Jurkat, Clone E6-1 (cell line): ENCODE results near the gene C3orf20.
"Not testable (repeated sequence)": the region's sequence is repeated elsewhere in the genome, so short reads cannot be mapped to it uniquely, and the experiment has no call there.

Source experiments
- DNase-seq: peaks from one replicate; pipeline ENCODE4 v3.0.0-alpha.2; 2011; ENCODE audit warnings: low read depth, low spot score
- H3K4me3 ChIP-seq: 2 replicates; pipeline ENCODE4 v1.5.1; 2011; ENCODE audit warnings: mild to moderate bottlenecking, low read length, control low read depth, moderate library complexity

Gene C3orf20

DNA sequence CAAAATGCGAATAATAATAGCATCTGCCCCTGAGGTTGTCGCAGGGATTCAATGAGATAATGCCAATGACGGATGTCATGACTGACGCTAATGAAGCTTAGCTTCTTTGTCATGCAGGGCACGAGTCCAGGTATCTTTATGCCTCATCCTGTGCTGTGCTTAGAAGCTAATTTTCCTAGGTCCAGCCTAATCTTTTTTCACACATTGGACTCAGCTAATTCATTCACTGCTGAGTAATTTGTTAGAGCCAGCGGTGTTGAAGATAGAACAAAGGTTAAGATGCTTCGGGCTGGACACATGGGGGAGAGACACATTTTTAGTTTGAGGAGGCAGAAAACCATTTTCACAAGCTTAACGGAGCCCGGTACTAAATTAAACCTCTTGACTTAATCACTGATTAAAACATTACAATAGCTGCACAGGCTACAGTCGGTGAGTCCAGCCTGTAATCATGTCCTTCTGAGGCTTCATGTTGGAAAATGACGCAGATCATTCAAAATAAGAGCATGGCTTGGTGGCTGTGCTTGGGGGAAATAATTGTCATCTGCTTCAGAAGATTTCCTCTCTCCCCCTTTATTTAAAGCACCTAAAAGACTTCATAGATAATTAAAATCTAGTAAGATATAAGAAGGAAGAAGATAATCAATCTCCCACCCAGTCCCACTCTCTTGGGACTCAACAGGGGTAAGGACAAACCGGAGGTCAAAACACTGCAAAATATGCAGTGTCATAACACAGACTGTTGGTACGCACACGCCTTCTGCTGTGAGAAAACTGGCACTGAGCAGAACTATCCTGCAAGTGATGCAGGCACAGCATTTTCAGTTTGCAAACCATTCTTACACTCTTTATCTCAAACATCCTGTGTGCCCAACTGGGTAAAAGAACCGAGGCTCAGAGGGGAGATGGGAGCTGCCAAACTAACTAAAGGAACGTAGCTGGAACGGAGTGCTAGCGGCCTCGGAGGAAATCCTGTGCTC, 26.7 kb upstream of the C3orf20 start:
- DNase-seq, result no peak
- no peak overlapping the region for H3K4me3 ChIP-seq

DNA sequence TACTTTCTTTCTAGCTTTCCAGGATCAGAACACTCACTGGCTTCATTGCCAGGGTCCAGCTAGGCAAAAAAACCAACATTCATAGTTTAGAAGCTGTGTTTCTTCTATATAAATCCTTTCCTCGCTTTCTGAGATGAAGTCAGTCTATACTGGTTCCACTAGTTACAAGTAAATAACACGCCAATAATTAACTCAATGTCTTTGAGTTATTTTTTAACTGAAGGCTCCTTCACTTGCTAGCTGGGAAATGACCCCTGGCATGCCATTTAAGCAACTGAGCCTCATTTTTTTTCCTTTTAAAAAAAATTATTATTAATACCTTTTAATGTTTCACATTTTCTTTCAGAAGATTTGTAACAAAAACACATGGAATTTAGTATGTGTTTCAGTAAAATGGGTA, 25.5 kb upstream of the C3orf20 start:
- DNase-seq, result no peak
- no peak overlapping the region for H3K4me3 ChIP-seq

DNA sequence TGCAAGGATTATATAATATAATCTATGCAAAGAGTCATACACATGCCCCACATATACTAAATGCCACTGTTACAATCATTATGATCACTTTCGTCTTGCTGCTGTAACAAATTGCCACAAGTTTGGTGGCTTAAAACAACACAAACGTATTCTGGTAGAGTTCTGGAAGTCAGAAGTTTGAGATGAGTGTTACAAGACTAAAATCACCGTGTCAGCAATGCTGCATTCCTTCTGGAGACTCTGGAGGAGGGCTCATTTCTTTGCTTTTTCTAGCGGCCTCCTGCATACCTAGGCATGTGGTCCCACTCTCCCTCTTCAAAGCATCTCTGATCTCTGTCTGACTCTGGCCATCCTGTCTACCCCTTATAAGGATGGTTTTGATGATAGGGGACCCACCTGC, 24.7 kb upstream of the C3orf20 start:
- DNase-seq, result no peak
- no peak overlapping the region for H3K4me3 ChIP-seq

DNA sequence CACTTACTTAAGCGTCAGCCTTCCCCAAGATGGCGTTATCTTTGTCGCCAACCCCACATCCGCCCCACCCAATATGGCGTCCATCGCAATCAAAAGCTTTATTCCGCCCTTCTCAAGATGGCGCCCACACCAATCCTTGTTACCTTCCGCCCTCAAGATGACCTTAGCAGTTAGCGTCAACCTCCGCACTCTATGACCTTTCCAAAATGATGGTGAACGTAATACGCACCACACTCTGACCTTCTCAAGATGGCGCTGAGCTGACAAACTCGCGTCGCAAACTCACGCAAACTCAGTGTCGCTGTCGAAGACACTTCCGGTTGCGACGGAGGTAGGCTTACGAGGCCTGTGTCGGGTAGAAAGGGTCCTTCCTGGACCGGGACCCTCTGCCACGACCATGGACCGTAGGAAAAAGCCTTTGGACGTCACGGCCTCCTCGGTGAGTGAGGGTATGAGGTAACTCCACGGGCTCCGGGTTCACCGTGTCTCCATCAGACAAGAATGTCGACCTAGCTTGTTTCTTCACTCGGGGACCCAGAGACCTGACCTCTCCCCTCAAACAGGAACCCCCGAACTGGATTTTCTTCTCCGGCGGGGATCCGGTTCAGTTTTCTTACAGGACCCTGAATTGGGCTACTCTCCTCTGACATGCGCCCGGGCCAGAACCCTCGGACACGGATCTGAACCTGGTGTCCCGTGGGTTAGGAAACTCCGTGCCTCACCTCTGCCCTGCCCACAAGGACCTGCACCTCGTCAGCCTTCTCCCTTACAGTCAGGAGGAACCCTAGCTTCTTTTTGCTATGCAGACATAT, 23.3 kb upstream of the C3orf20 start, which contains the start of gene CCDC174:
Gene CCDC174, plus strand, starts transcription at position 323 of the 812 bp plus-strand sequence. Its CDS starts 75 bp downstream, at position 398.
- DNase-seq, result peak; percentile 100
- H3K4me3 ChIP-seq, result peak within 1 kb of the TSS; percentile 93

DNA sequence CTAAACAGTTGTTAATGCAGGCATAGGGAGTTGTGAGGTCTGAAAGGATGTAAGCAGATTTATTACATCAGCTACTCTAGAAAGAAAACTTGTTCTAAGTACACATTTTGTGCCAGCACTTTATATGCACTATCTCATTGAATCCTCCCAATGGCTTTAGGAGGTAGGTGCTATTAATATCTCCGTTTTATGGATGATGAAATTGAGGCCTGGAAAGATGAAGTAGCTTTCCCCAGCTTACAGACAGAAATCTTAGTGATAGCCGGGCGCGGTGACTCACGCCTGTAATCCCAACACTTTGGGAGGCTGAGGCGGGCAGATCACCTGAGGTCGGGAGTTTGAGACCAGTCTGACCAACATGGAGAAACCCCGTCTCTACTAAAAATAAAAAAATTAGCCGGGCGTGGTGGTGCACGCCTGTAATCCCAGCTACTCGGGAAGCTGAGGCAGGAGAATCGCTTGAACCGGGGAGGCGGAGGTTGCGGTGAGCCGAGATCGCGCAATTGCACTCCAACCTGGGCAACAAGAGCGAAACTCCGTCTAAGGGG, 22.5 kb upstream of the C3orf20 start:
- H3K4me3 ChIP-seq, result peak overlapping the region; percentile 93
- DNase-seq, result not testable (repeated sequence)

DNA sequence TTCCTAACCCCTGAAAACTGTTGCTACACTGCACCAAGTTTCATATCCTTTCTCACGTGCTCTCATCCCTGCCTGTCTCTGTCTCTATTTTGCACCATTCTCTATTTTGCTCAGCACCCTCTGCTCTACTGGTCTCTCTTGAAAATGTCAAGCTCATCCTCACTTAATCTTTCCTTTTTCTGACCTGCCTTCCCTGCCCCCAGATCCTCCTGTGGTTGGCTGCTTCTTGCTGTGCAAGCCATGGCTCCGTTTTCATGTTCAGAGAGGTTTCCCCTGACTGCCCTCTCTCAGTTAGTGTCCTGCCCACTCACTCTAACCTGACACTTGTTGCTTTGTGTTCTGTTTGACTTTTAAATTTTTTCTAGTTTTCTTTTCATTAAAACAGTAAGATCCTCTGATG, 17.4 kb upstream of the C3orf20 start:
- DNase-seq, result no peak
- no peak overlapping the region for H3K4me3 ChIP-seq

DNA sequence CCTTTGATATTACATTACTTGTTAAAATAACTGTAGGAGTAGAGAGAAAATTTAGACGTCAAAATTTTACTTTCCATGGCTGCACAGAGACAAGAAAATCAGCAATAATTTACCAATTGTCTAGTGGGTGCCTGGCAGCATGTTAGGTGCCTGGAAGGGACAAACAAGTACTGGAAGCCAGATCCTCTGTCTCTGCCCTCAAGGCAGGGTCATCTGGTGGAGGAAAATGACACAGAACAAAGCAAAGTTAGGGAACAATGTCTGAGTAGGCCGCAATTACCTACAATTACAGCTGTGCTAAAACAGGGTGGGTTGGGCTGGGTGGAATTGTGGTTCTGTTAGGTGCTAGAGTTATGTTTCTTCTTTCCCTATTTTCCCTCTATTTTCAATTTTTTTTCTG, 16.0 kb upstream of the C3orf20 start:
- DNase-seq, result no peak
- H3K4me3 ChIP-seq, result no peak overlapping the region

DNA sequence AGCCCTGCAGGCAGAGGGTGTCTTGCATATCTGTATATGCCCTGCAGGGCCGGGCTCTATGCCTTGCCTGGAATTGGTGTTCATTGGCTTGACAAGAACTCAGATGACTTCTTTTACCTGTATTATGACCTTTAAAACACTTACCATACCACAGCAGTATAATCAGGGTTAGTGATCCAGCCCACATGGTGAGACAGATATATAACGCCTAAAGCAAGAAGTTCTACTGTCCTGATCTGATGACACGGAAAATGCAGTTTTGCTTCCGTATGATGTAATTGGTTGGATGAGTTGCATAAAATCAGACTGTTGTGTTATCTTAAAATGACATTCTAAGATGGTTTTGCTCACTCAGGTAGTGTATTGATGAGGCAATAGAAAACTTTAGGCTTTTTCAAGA, 14.0 kb upstream of the C3orf20 start:
- H3K4me3 ChIP-seq, result no peak overlapping the region
- DNase-seq, result no peak

GRCh38 chr3:14663396-14664135, 11.4 kb upstream of the C3orf20 start:
- DNase-seq, result no peak
- no peak overlapping the region for H3K4me3 ChIP-seq

DNA sequence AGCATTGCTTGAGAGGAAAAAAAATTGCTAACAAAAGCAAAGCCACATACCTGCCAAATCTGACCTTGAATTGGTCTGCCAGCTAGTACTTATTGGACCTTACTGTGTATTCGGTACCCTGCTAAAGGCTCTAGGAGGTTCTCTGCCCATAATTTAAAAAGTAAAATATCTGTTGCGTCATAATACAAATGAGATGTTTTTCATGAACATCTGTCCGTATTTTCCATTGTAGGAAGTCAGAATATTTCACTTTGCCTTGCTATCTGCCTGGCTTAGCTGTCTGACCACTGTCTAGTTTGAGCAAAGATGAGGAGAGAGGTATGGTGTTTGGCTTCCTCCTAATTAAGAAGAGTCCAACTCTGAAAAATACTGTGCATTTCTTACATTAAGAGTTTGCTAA, 10.8 kb upstream of the C3orf20 start:
- H3K4me3 ChIP-seq, result no peak overlapping the region
- no peak for DNase-seq

- no peak for DNase-seq
- H3K4me3 ChIP-seq, result no peak overlapping the region
Measured at GRCh38 chr3:14672588-14672987, 2.4 kb upstream of the C3orf20 start.

DNA sequence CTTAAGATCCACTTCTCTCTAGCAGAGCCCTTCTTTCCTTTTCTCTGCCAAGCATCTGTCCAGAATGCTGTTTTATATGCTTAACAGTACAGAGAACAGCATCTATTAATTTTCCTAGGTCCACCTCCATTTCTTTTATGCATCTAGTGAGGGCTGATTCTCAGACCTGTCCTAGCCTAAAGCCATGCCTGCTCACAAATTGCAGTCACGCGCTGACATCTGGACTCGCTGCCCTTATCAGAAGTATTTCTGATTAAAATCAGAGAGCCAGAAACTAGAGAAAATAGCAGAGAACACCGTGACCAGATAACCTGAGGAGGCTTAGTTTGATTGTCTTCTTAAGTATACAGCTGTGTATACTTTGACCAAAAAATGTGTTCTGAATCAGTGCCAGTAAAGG, 1.9 kb downstream of the C3orf20 start:
- no peak overlapping the region for H3K4me3 ChIP-seq
- no peak for DNase-seq

DNA sequence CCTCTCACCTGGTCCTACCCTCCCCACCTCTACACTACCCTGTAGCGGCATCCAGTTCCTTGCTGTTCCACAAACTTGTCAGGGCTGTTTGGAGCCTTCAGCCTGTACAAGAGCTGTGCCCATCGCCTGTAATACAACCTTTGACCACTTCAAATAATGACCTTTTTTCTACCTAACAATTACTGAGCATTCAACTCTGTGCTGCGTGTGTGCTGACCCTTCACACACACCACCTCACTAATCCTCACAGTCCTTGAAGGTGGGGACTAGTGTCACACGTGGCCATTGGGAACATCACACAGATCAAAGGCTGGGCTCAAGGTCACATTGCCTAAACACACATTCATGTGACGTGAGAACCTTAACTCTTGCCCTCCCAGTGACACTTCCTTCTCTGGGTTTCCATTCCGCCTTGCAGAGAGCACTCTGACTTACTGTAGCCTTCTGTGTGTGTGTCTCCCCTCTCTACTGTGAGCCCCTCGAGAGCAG, 3.1 kb downstream of the C3orf20 start:
- H3K4me3 ChIP-seq, result no peak overlapping the region
- no peak for DNase-seq

GRCh38 chr3:14680115-14680514, 5.2 kb downstream of the C3orf20 start:
- H3K4me3 ChIP-seq, result no peak overlapping the region
- no peak for DNase-seq

- H3K4me3 ChIP-seq, result no peak overlapping the region
- no peak for DNase-seq
Measured at GRCh38 chr3:14680716-14681115, 5.8 kb downstream of the C3orf20 start.

GRCh38 chr3:14684447-14684846, 9.5 kb downstream of the C3orf20 start:
- no peak for DNase-seq
- H3K4me3 ChIP-seq, result no peak overlapping the region

DNA sequence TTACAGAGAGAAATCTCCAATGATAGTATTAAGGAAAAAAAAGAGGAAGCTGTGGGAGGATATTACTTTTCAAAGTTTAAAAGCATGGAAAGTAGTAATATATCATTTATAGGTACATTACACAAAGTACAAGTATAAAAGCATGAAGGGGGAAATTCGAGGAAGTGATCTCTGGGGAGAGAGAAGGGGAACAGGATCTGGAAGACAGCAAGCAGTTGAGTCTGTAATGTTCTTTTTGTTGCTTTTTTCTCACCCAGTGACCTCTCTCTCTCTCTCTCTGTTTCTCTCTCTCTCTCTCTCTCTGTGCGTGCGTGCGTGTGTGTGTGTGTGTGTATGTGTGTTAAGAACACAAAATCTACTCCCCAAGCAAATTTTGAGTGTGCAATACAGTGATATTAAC, 10.2 kb downstream of the C3orf20 start:
- no peak for DNase-seq
- H3K4me3 ChIP-seq, result no peak overlapping the region

DNA sequence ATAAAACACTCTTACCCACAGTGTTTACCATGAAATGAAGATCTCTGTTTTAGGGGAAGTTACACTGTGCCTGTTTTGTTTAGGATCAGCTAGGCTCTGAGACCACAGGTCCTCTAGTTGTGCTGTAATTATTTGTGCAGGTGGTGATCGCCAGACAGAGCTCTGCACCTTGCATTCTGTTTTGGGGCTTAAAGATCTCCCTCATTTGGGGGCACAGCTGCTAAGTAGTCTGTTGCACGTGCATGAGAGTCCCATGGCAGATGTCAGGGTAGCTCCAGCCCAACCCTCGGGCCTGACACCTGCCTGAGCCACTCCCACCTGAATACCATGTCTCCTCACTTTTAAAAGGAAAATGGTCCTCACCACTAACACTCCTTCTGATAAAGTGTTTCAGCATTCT, 12.4 kb downstream of the C3orf20 start:
- peak; percentile 11 for DNase-seq
- H3K4me3 ChIP-seq, result no peak overlapping the region

DNA sequence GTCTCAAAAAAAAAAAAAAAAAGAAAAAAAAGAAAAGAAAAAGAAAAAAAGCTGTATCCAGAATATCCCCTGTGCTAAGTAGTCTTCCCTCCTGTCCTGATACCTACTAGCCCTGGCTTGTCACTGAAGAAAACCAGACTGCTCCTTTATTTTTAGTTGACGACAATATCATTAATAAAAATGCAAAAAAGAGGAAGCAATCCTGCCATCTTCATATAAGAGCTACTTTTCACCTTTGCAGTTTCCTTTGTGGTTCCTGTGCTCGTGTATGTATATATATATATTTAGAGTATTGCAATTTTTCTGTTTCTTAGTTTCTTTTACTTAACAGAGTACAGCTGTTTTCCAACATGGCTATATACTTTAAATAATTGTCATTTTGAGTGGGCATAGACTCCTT, 13.6 kb downstream of the C3orf20 start:
- DNase-seq, result no peak
- H3K4me3 ChIP-seq, result no peak overlapping the region
